ENCODE data around the gene GRIN2A.

Gene GRIN2A

DNA sequence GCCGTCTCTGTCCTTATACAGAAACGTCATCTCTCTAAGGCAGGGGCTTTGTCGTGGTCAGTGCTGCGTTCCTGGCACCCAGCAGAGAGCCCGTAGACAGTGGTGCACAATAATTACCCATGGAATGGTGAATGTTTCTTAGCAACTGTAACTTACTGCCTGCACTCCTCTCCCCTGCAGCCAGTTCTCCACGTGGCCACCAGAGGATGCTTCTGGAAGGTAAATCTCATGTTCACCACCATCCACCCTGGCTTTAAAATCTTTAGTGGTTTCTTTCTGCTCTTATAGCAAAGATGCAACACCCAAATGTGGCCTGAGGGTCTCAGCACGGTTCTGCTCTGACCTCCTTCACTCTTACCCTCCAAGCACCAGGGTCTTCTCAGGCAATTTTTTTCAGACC, 150.8 kb downstream of the GRIN2A start:
- no peak for DNase-seq (ENCODE audit: low spot score)

DNA sequence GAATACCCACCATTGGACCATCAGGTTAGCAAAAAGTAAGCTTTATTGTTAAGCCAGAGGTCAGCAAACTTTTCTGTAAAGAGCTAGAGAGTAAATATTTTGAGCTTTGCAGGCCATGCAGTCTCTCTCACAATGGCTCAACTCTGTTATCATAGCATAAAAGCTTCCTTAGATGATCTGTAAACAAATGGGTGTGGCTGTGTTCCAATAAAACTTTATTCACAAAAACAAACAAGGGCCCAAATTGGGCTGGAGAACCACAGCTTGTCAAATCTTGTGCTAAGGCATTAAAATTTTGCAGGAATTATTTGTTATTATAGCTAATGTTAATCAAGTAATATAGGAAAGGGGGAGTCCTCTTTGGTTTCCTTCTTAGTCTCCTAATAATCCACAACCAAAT, 153.6 kb downstream of the GRIN2A start:
- no peak for DNase-seq (ENCODE audit: low spot score)

DNA sequence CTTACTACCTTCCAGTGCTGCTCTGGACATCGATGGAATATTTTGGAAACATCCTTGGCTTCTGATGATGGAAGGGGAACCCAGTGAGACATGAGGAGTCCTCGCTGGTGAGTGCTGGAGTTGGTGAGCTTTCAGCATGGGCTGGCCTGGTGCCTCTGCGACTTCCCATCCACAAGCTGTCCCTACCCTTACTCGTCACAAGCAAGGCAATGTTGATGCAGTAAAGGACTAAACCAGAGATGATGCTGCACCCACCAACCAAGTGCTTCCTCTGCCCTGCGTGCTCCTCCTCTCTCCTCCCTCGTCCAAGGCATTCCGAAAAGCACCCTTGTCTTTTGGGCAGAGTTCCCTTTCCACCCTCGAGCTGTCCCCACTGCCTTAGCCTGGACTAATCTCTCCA, 154.7 kb downstream of the GRIN2A start:
- no peak for DNase-seq (ENCODE audit: low spot score)

DNA sequence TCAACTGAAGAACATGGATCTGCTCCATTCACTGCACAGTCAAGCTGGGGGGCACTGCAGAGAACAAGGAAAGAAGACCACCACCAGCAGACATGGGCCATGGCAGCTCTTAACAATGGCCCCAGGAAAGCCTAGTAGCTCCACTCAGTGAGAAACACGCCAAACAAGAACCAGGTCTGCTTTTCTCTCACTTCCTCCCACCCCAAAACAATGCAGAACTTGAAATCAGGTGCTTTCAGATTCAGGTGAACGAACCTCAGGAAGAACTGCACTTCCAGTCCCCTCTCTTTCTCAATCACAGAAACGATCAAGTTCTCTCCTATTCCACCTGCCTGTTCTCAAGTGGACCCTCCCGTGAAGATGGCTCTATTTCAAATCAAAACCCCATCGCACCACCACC, 155.6 kb downstream of the GRIN2A start:
- DNase-seq (ENCODE audit: low spot score): no peak

DNA sequence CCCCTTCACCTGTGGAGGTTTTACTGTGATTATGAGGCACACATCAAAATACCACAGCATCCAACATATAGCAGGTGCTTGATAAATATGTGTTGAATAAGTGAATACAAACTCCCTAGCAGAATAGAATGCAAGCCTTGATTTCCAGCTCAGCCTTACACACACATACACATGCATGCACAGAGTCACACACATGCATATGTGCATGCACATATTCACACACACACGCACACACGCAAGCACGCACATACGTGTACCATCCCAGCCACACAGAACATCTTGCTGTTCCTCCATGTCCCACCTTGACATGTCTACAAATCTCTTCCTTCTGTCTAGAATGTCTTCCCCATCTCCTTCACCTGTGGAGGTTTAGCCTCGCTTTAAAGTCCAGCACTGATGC, 160.1 kb downstream of the GRIN2A start:
- DNase-seq (ENCODE audit: low spot score): no peak

DNA sequence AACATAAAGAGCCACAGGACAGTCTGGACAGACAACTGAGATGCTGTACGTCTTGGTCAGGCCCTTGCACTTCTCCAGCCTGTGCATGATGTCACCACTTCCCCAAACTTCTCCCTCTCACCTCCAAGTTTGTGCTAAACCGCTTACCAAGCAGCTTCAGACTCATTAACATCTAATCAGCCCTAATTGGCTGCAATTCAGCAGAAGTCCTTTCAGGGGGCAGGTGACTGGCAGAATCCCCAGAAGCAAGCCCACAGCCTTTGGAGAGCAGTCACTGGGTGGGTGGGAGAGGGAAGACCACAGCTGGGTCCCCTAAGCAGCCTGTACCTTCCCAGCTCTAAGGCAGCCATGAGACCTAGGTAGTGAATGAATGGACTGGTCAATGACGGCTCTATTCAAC, 161.4 kb downstream of the GRIN2A start:
- no peak for DNase-seq (ENCODE audit: low spot score)

DNA sequence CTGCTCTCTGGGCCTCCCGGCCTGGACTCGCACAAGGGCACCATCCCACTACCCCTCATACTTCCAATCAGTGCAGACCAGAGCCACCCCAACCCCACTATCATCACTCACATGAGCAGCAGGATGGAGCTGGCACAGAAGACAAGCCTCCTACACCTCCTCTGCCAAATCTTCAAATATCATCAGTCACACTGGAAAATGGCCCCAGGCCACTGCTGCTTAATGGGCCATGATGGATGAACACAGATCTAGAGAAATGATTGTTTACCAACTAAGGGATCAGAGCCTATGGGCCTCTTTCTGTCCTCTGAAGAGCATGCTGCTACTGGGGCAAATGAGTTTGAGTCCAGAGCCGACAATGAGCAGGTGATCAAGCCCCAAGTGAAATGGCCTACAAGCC, 165.5 kb downstream of the GRIN2A start:
- no peak for DNase-seq (ENCODE audit: low spot score)

DNA sequence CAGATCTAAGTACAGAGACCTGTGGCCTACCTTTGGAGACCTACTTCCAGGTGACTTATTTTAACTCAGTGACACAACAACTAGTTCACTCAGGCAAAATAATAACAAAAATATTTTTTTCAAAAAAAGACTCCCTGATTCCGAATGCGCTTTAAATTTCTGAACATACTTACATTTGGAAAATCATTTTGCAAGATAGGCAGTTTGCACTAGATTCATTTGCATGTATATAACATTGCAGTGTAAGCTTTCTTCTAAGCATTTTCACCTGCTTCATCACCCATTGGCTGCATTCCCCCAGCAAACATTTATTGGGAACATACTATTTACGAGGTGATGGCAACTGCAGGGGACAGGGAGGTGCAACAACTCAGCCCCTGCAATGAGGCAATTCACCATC, 166.8 kb downstream of the GRIN2A start:
- DNase-seq (ENCODE audit: low spot score): no peak

DNA sequence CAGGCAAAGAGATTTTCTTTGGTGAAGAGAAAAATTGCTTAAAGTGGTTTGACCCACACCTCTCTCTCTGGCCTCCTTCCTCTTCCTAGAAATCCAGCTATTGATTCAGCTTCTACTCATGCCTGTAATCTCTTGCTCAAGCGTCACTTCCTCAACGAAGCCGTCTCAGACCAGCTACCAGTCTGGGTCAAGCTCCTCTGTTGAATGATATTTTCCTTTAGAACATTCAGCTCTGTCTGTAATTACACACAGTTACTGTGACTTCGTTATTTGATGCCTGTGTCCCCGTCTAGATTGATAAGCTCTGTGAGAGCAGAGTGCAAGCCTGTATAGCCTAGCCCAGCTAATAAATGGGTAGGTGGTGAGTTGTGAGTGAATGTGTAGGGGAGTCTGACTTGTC, 168.5 kb downstream of the GRIN2A start:
- DNase-seq (ENCODE audit: low spot score): no peak

DNA sequence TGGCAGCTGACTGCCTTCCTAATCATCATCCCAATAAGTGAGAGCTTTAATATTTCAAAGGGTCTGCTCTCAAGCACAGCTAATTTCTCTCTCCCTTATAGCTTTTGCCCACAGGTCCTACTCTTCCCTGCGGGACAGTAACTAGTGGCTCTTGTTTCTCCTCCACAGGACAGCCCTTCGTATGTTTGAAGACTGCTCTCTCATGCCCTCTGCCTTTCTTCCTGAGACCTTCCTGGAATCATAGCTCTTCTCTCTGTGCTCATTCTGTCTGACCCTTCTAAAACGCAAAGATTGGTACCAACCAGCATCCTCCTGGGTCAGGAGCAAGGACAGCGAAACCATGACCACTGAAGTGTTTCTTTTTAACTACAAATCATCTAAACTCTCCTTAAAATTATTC, 168.9 kb downstream of the GRIN2A start:
- no peak for DNase-seq (ENCODE audit: low spot score)

DNA sequence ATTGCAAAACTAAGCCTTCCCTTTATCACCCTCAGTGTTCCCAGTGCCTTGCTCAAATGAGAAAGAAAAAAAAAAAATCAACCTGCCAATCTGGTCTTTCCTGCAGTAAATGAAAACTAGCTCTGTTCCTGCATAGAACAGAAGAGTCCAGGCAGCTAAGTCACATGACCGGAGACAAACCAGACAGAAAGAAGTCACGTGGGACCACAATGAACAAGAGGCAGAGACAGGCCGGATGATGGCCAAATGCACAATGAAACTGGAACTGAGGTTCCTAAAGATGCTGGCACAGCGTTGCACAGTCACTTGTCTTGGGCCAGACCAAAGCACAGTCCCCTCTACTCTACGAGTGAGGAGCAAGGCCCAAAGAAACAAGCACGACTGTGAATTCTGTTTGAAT, 172.5 kb downstream of the GRIN2A start:
- DNase-seq (ENCODE audit: low spot score): no peak

DNA sequence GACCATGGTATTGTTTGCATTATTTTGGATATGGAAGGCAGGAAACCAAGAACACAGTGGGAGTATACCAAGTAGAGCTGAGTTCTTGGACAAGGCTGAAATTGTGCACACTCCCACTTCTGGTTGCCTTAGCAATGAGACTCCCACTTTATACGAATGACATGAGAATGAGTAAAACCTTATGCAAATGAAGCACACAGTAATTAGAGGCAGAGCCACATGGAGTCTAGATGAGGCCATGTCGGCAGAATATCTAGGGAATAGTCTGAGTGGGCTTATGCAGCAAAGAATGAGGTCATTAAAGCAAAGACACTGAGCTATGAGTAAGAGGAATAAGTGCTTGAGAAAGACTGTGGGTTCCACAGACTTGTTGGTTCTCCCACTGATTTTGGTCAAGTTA, 178.7 kb downstream of the GRIN2A start:
- no peak for DNase-seq (ENCODE audit: low spot score)

DNA sequence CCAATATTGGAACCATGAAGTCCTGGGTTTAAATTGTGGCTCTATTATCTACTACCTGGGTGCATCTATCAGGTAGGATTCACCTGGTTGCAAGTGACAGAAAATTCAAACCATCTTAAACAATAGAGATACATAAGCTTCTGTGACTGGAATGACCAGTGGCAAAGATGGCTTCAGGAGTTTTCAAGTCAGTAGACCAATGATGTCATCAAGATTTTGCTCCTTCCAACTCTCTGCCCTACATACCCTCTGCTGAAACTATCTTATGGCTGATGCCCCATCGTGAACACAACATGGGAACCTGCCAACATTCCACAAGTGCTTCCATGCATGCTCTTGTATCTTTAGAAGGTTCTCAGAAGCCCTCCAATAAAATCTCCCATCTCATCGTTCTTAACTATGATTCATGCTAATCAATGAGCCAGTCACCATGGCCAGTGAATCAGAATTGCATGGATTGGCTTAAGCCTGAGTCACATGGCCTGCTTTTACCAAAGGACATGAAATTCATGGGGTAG, 180.9 kb downstream of the GRIN2A start:
- DNase-seq (ENCODE audit: low spot score): no peak

DNA sequence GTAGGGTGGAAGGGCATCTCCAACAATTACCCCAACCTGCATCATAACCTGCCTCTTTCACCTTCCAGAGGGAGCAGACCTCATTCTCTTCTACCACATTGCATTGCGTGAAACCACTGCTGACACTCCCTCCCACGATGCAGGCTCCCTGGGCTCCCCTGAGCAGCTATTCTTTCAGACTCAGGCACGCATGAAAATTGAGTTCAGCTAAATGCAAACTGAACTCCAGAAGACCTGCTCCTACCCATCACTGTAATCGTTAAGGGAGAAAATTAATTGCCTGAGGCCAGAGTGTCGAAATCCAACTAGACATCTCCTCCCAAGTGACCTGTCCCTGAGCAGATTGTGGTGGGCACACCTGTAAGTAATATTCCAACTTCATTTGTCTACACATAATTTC, 186.0 kb downstream of the GRIN2A start:
- no peak for DNase-seq (ENCODE audit: low spot score)

DNA sequence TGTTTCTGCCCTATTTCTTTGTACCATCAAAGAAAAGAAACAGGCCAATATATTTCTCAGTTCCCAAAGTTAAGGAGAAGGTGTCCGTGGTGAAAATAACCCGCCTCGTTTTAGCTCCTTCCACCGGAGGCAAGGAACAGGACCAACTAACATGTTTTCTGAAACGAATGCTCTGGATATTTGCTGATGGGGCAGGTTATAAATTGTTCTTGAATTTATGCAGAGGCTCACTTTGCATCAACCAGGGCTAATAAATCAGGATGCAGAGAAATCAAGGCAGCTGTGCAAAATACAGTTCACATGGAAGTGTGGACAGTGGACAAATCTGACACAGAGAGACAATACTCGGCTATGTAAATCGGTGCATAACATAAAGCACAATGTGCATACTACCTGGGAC, 189.8 kb downstream of the GRIN2A start:
- DNase-seq (ENCODE audit: low spot score): no peak

DNA sequence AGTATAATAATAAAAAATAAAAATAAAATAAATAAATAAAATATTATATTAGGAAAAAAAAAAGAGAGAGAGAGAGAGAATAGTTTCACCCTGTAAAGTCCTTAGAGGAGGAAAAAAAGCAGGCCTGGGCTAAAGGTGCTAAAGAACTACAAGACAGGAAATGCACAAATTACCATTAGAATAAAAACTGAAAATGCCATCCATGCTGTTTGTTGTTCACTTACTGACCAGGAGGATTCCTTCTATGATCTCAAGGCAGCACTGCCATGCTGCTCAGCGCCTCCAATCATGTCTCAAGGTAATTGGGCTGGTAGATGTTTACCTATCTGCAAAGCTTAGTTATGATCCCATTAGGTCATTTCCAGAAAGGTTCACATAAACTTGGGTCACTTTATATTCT, 201.2 kb downstream of the GRIN2A start:
- DNase-seq (ENCODE audit: low spot score): no peak

DNA sequence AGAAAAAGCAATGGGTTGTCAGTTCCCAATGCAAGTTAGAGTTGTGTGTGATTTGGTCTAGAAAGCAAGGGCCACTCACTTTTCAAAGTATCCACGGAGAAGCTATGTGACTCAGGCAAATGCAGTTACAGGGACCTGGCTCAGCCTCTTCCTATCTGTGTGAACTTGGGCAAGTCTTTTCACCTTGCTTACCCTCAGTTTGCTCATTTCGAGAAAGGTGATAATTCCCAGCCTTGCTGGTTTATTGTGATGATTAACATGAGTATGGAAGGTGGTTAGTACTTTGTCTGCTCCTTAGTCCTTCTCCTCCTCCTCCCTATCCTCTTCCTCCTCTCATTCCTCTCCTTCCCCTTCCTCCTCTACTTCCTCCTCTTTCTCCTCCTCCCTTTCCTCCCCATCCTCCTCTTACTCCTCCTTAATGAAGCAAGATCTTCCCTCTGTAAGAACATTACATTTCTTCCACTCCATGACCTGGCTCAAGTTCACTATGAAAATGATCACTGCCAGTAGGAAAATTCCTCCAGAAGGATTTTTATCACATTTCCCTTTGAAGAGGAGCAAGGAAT, 204.0 kb downstream of the GRIN2A start:
- no peak for DNase-seq (ENCODE audit: low spot score)

DNA sequence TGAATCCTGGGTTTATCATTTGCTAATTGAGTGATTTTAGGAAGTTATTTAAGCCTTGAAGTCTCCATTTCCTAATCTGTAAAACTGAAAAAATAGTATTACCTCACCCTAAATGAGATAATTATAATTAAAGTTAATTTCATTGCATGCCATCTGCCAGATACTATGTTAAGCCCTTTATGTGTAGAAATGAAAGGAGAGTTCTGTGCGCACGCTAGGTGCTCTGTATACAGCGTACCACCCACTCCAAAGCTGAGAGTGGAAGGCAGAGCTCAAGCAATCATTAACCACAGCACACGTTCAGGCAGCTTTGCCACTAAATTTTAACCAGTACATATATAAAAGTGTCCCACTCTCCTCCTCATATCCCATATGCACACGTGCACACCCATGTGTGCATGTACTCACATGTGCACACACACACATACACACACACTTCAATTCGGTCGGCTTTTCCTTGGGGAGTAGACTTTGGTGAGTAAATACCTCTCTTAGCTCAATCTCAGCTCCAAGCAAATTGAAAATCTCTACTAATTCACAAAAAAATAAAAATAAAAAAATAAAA, 204.8 kb downstream of the GRIN2A start:
- DNase-seq (ENCODE audit: low spot score): no peak

DNA sequence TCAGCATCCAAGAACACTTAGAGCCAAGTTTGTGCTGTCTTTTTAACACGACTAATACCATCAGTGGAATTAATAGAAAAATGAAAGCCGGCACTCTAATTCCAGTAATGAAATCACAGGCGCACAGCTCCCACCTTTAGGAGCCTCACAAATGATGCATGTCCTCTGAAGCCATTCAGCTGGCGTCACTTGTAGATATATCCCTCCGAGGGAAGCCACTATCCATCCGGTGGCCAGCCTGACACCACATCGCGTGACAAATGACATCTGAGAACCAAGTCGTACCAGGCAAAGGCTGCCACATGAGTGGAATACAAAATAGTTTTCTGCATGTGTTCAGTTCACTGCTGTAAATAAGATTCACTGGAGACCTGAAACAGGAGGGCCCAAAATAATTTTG, 205.6 kb downstream of the GRIN2A start:
- no peak for DNase-seq (ENCODE audit: low spot score)

DNA sequence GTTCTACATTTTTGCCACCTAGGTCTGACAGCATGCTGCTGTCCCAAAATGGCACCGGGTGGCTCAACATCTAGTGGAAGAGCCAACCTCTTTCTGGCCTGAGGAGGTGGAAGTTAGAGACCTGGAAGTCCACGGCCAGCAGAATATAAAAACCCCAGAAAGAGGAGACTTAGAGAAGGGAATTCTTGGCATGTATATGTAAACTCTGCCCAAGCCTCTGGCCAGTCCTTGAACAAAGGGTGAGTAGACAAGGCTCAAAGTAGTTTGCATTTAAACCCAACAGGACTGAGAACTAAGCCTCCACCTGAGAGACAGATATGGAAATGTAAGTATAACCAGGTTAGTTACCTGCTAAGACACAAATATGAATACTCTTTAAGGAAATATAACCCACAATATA, 210.3 kb downstream of the GRIN2A start:
- no peak for DNase-seq (ENCODE audit: low spot score)

DNA sequence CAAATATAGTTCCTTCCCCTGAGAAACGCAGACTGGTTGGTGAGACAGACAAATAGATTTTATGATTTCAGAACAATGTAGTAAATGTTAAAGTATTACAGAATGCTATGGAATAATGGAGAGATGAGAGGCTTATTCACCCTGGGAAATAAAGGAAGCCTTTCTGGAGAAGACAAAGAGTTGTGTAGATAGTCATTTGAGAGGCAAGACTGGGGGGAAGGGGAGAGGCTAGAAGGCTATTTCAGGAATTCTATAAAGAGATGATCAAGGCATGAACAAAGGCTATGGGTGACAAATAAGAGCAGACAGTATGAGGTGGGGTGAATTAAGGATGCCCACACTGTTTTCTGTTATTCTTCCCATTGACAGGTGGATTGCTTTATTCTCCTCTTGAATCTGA, 211.4 kb downstream of the GRIN2A start:
- no peak for DNase-seq (ENCODE audit: low spot score)

DNA sequence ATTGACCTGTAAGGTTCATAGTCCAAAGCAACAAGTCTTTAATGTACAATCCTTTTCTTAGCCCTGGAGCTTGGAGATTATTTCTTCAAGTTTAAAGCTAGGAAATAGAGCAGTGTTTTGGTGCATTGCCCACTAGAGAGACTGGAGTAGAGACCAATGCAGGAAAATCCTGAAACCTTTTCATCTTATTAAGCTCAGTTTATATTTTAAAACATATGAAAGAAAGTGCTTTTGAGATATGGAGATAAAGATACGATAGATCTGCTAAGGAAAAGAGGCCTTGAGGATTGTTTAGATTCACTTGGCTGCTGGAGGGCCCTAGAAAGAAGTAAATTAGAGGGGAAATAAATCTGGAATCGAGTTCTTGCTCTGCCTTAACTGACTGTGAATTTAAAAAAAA, 212.0 kb downstream of the GRIN2A start:
- no peak for DNase-seq (ENCODE audit: low spot score)

DNA sequence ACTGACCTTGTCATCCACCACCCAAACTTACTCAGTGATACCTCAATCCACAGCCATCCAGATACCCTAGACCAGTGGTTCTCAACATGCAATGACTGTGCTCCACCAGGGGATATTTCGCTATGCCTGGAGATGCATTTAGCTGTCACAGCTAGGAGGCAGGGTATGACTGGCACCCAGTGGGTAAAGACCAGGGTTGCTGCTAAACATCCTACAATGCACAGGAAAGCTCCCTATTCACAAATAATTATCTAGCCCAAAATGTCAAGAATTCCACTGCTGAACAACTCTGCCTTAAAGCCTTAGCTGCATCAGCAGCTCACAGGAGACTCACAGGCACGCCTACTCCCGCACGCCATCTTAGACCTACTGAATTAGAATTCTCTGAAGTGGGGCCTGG, 212.6 kb downstream of the GRIN2A start:
- DNase-seq (ENCODE audit: low spot score): no peak

DNA sequence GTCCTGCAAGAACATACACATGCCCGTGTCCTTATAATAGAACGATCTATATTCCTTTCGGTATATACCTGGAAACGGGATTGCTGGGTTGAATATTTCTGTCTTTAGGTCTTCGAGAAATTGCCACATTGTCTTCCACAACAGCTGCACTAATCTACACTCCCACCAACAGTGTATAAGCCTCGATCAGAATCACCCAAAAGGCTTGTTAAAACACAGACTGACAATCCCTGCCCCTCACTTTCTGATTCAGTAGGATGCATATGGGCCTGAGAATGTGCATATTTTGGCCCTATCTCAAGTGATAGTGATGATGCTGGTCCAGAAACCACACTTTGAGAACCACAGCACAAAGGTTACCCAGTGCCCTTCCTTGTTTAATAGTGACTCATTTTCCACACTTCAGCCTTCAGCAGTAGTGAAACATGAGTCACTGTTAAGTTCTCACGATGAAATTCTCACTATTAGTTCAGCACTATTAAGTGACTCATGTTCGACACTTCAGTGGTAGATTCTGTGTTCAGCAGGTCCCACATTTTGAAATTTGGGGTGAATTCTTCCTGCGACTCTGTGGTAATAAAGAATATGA, 215.6 kb downstream of the GRIN2A start:
- DNase-seq (ENCODE audit: low spot score): no peak

All from CD4-positive, alpha-beta T cell treated with Interleukin-15 for 4 hours (primary cell).